Spleen (tissue), 7 donors: Measurements from ENCODE around the gene LRIG3.

ENCODE experiments used
- POLR2A ChIP-seq, 3 donors: fragments of 450-650 bp; IDR thresholded peaks; one replicate each; pipeline ENCODE4 v1.5.1; 2017; ENCODE audit warnings: antibody characterized with exemption in 3 of 3, mild to moderate bottlenecking in 1 of 3
- POLR2AphosphoS5 ChIP-seq, 3 donors: sonication (generic); formaldehyde crosslinking; IDR thresholded peaks; one replicate each; pipeline ENCODE4 v1.5.1; 2017; ENCODE audit warnings: antibody characterized with exemption in 3 of 3
- TF ChIP-seq, protein P1 (sequence below), 11 experiments: fragments of 200-600 bp in 7 of 11; fragments of 450-650 bp in 4 of 11; sonication (generic) in 4 of 11; IDR thresholded peaks in 8 of 11; conservative IDR thresholded peaks in 3 of 11; 1 replicate in 7 of 11; 2 replicates in 4 of 11; pipeline versions ENCODE4 v1.4.0 to v1.8.0; 2016 to 2021; ENCODE audit warnings: antibody characterized with exemption in 11 of 11, inconsistent platforms in 4 of 11, mild to moderate bottlenecking in 1 of 11
- donor health status: DM: no; HTN: no; CAD: no; lungs with moderate emphysema.
- donor health status: DM: no; HTN: no; CAD: no.
- donor health status: DM: no; HTN: no; CAD: no.

DNA sequence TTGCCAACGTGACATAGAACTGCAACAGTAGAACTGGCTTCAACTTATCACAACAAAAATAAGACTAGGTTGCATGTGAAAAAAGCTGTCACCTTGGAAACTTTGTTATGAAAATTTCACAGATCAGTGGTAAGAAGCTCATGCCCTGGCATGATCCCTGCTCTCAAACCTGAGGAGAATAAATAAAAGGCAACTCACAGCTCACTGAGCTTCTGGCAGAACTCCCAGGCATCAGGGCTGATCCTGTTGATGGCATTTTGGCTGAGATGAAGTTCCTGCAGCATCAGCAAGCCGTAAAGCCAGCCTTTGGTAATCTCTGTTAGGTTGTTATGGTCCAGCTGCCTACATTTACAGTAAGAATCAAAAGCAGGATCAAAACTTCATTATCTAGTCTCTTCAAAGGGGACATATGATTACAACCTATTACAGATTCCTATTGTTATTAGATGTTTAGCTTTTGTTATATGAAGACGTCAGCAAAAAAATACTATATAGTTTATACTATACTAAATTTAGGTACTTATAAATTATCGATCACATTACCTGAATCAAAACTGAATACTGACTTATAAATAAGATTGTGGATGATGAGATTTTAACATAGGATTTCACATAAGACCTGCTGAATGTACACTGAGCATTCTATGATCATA, 32.0 kb downstream of the LRIG3 start:
- TF ChIP-seq, protein P1, sequence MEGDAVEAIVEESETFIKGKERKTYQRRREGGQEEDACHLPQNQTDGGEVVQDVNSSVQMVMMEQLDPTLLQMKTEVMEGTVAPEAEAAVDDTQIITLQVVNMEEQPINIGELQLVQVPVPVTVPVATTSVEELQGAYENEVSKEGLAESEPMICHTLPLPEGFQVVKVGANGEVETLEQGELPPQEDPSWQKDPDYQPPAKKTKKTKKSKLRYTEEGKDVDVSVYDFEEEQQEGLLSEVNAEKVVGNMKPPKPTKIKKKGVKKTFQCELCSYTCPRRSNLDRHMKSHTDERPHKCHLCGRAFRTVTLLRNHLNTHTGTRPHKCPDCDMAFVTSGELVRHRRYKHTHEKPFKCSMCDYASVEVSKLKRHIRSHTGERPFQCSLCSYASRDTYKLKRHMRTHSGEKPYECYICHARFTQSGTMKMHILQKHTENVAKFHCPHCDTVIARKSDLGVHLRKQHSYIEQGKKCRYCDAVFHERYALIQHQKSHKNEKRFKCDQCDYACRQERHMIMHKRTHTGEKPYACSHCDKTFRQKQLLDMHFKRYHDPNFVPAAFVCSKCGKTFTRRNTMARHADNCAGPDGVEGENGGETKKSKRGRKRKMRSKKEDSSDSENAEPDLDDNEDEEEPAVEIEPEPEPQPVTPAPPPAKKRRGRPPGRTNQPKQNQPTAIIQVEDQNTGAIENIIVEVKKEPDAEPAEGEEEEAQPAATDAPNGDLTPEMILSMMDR (IDR thresholded peaks at IDR 0.05 in 8 of 11, conservative IDR thresholded peaks at IDR 0.05 in 3 of 11), result no peak
- TF ChIP-seq POLR2A (IDR thresholded peaks at IDR 0.05) (no peak), POLR2AphosphoS5 (IDR thresholded peaks at IDR 0.05) (no peak)
